CD14-positive monocyte (primary cell): ENCODE measurements around the gene KCNMA1. TPM values are rescaled to one million over a fixed set of nuclear protein-coding genes. Genes with fewer than 3 reads are reported as not detected.
A peak's percentile ranks its signal among the peaks of the same experiment; 100 is the strongest.

Experiments used
- DNase-seq, 3 donors: peaks; one replicate each; pipeline ENCODE4 v3.0.0-alpha.2; 2011 to 2022
- H2AFZ ChIP-seq: 2 replicates; pipeline ENCODE4 v1.6.0; 2012; ENCODE audit warnings: mild to moderate bottlenecking, low read depth, low read length, inconsistent platforms; ENCODE audit not compliant: insufficient read depth, poor library complexity, severe bottlenecking
- H3K27ac ChIP-seq, 2 donors: 1 replicate in 1 of 2; 2 replicates in 1 of 2; pipeline ENCODE4 v1.5.1; 2012 to 2013; ENCODE audit warnings: low read length in 2 of 2, control low read depth in 1 of 2, inconsistent platforms in 1 of 2, low read depth in 1 of 2, mild to moderate bottlenecking in 1 of 2
- H3K27me3 ChIP-seq, 2 donors: one replicate each; pipeline versions ENCODE4 v1.6.0 to v1.6.1; 2011 to 2013; ENCODE audit warnings: low read length in 2 of 2; ENCODE audit not compliant: control insufficient read depth in 2 of 2, insufficient read depth in 2 of 2
- H3K36me3 ChIP-seq, 2 donors: replicated peaks in 1 of 2; 1 replicate in 1 of 2; 2 replicates in 1 of 2; pipeline versions ENCODE4 v1.5.1 to v1.6.1; 2012 to 2013; ENCODE audit warnings: low read length in 2 of 2, control low read depth in 1 of 2, inconsistent platforms in 1 of 2, mild to moderate bottlenecking in 1 of 2; ENCODE audit not compliant: insufficient read depth in 2 of 2, control insufficient read depth in 1 of 2
- H3K4me1 ChIP-seq, 2 donors: 1 replicate in 1 of 2; 2 replicates in 1 of 2; pipeline versions ENCODE4 v1.5.1 to v1.6.1; 2012 to 2013; ENCODE audit warnings: low read length in 2 of 2, control low read depth in 1 of 2, inconsistent platforms in 1 of 2, mild to moderate bottlenecking in 1 of 2, moderate library complexity in 1 of 2; ENCODE audit not compliant: insufficient read depth in 2 of 2, control insufficient read depth in 1 of 2
- H3K4me2 ChIP-seq: replicated peaks from 2 replicates; pipeline ENCODE3; 2012; ENCODE audit warnings: low read length, moderate library complexity, mild to moderate bottlenecking; ENCODE audit not compliant: poor library complexity, severe bottlenecking; ENCODE audit errors: extremely low read depth
- H3K4me3 ChIP-seq, 3 experiments: fragments of 200-600 bp in 1 of 3; sonication (generic) in 1 of 3; replicated peaks in 1 of 3; 1 replicate in 2 of 3; 2 replicates in 1 of 3; pipeline ENCODE4 v1.5.1; 2011 to 2013; ENCODE audit warnings: low read length in 3 of 3, mild to moderate bottlenecking in 3 of 3, control low read depth in 2 of 3, low read depth in 2 of 3, inconsistent platforms in 1 of 3, moderate library complexity in 1 of 3
- H3K79me2 ChIP-seq: 2 replicates; pipeline ENCODE4 v1.6.0; 2012; ENCODE audit warnings: mild to moderate bottlenecking, control low read depth, inconsistent platforms, low read length, moderate library complexity; ENCODE audit not compliant: insufficient read depth
- H3K9ac ChIP-seq: 2 replicates; pipeline ENCODE4 v1.6.0; 2017; ENCODE audit warnings: low read length, mild to moderate bottlenecking; ENCODE audit not compliant: insufficient read depth, poor library complexity, severe bottlenecking
- H3K9me3 ChIP-seq, 2 donors: replicated peaks in 1 of 2; 1 replicate in 1 of 2; 2 replicates in 1 of 2; pipeline versions ENCODE4 v1.5.1 to v1.6.1; 2012 to 2013; ENCODE audit warnings: low read length in 2 of 2, control low read depth in 1 of 2; ENCODE audit not compliant: control insufficient read depth in 1 of 2, insufficient read depth in 1 of 2
- H4K20me1 ChIP-seq: 2 replicates; pipeline ENCODE4 v1.6.0; 2012; ENCODE audit warnings: mild to moderate bottlenecking, low read length, control low read depth, moderate library complexity; ENCODE audit not compliant: insufficient read depth
- H3K27ac Mint-ChIP-seq, 7 donors: one replicate each; pipeline ENCODE4 v1.8.0; 2020; ENCODE audit warnings: mild to moderate bottlenecking in 7 of 7, mixed read lengths in 7 of 7, moderate library complexity in 6 of 7, inconsistent platforms in 2 of 7
- H3K27me3 Mint-ChIP-seq, 3 donors: one replicate each; pipeline ENCODE4 v1.8.0; 2021 to 2022; ENCODE audit warnings: low read depth in 3 of 3, mild to moderate bottlenecking in 3 of 3, mixed read lengths in 3 of 3, moderate library complexity in 3 of 3, inconsistent platforms in 1 of 3
- H3K36me3 Mint-ChIP-seq, 2 donors: one replicate each; pipeline ENCODE4 v1.8.0; 2020; ENCODE audit warnings: mixed read lengths in 2 of 2, inconsistent platforms in 1 of 2, mild to moderate bottlenecking in 1 of 2
- H3K4me1 Mint-ChIP-seq: one replicate; pipeline ENCODE4 v1.8.0; 2020; ENCODE audit warnings: mild to moderate bottlenecking, mixed read lengths
- H3K4me3 Mint-ChIP-seq, 2 donors: one replicate each; pipeline ENCODE4 v1.8.0; 2020; ENCODE audit warnings: mild to moderate bottlenecking in 2 of 2, mixed read lengths in 2 of 2, moderate library complexity in 1 of 2
- H3K9me3 Mint-ChIP-seq, 7 donors: one replicate each; pipeline ENCODE4 v1.8.0; 2020 to 2022; ENCODE audit warnings: mixed read lengths in 7 of 7, mild to moderate bottlenecking in 6 of 7, moderate library complexity in 6 of 7, inconsistent platforms in 2 of 7
- CTCF ChIP-seq: fragments of 200-600 bp; IDR thresholded peaks from one replicate; pipeline ENCODE4 v1.8.0; 2022; ENCODE audit warnings: antibody characterized with exemption, mild to moderate bottlenecking
- WGBS: methylation state at CpG from one replicate; pipeline ENCODE4 v1.1.5; 2013; ENCODE audit warnings: missing lambda C conversion rate; ENCODE audit not compliant: insufficient coverage; 5-methylcytosine and 5-hydroxymethylcytosine counted together
- intact Hi-C, 2 donors: fragments of 100-400 bp; cut with micrococcal nuclease; formaldehyde crosslinking; loops; one replicate each; pipeline versions ENCODE4 v1.15.0 to v1.15.1; 2023
- polyA plus RNA-seq, 3 donors: library from polyadenylated mRNA; depleted of rRNA in 1 of 3; unstranded in 2 of 3; stranded (reverse) in 1 of 3; fragments of 300-500 nt in 2 of 3; fragments of >200 nt in 1 of 3; fragmentation: Illumina TruSeq in 2 of 3; gene quantifications; 1 replicate in 2 of 3; 2 replicates in 1 of 3; pipeline ENCODE4 v1.2.3, GENCODE V29; 2012 to 2021

KCNMA1 gene
- polyA plus RNA-seq, 3 donors: 0.11 to 1.0 TPM; not detected in 1

- Histone ChIP-seq H3K4me3 (no peak overlapping the region), H2AFZ (no peak overlapping the region), H4K20me1 (no peaks in the 10 kb centered on the region), H3K9me3 (no peaks in the 10 kb centered on the region), H3K27ac (no peak overlapping the region), H3K36me3 (no peaks in the 10 kb centered on the region), H3K79me2 (no peaks in the 10 kb centered on the region), H3K9ac (no peak overlapping the region), H3K4me2 (no peak overlapping the region), H3K4me1 (peaks cover 52 to 53% of the 10 kb centered on the region in 2 donors), H3K27me3 (no peaks in the 10 kb centered on the region)
- Mint-ChIP-seq H3K36me3 (peaks cover 0 to 4% of the 10 kb centered on the region in 2 donors), H3K4me3 (no peak overlapping the region), H3K27me3 (peaks cover 1 to 4% (median 2%) of the 10 kb centered on the region in 3 donors), H3K4me1 (peaks cover 57% of the 10 kb centered on the region), H3K9me3 (peaks cover 0 to 6% (median 2%) of the 10 kb centered on the region in 7 donors), H3K27ac (no peak overlapping the region)
- no CpG with 5 or more reads among the region's 4 CpGs for WGBS
- TF ChIP-seq CTCF: no peak
- DNase-seq: no peak
- intact Hi-C loops: no loop called here
Measured at GRCh38 chr10:76885816-76886215, 751.8 kb downstream of the KCNMA1 start.

DNA sequence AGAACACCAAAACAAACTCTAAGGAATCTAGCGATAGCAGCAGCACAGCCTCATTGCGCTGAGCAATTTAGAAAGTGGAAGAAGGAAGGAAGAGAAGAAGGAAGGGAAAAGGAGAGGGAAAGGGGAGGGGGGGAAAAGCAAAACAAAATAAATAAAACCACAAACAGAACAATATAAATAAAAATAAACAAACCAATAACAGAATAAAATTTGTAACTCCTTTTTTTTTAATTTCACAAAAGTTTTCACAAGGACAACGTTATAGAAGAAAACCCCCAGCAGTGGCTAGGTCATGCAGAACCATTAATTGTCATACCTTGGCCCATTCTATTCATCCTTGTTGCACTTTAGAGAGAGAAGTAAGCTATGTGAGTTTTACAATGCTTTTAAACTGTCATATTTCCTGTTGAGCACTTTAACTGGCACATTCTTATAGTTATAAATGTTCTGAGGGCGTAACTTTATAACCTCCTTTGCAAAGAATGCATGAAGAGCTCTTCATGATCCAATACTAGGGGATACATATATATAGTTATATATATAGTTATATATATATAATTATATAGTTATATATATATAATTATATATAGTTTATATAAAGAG lies 752.8 kb downstream of the KCNMA1 start:
- Histone ChIP-seq H3K36me3 (no peaks in the 10 kb centered on the region), H3K27ac (peak overlapping the region in 1 of 2 donors; percentile 39), H3K9me3 (no peaks in the 10 kb centered on the region), H3K4me2 (no peak overlapping the region), H2AFZ (no peak overlapping the region), H3K9ac (no peak overlapping the region), H3K27me3 (no peaks in the 10 kb centered on the region), H3K4me1 (peaks cover 61 to 63% of the 10 kb centered on the region in 2 donors), H3K79me2 (no peaks in the 10 kb centered on the region), H4K20me1 (no peaks in the 10 kb centered on the region), H3K4me3 (no peak overlapping the region)
- no peak overlapping the region for H3K4me3 Mint-ChIP-seq
- peaks cover 0 to 4% of the 10 kb centered on the region in 2 donors for H3K36me3 Mint-ChIP-seq
- H3K27ac Mint-ChIP-seq: no peak overlapping the region
- peaks cover 0 to 6% (median 2%) of the 10 kb centered on the region in 7 donors for H3K9me3 Mint-ChIP-seq
- peaks cover 1 to 6% (median 2%) of the 10 kb centered on the region in 3 donors for H3K27me3 Mint-ChIP-seq
- peaks cover 68% of the 10 kb centered on the region for H3K4me1 Mint-ChIP-seq
- no peak for TF ChIP-seq CTCF
- WGBS: no CpG with 5 or more reads among the region's 4 CpGs
- DNase-seq: no peak
- intact Hi-C loops: no loop called here
